HG03575 (cell line): ENCODE measurements around the gene CYB5D1.
"Not testable (repeated sequence)": the region's sequence is repeated elsewhere in the genome, so short reads cannot be mapped to it uniquely, and the experiment has no call there.

ENCODE experiments used
- ATAC-seq: cut with Tn5 transposase; IDR thresholded peaks from one replicate; pipeline ENCODE4 v1.9.1; 2021; ENCODE audit not compliant: unreplicated experiment, insufficient number of reproducible peaks, low FRiP score; ENCODE audit errors: extremely low read depth

CYB5D1 gene

GRCh38 chr17:7857713-7858521 lies at the start of gene CYB5D1:
CYB5D1 (plus strand) TSS chr17:7858003; CDS start chr17:7858135, 132 bp downstream.
- peak; percentile 19 for ATAC-seq

- no peak for ATAC-seq
Observed at GRCh38 chr17:7809086-7809790, 48.6 kb upstream of the CYB5D1 start.

- ATAC-seq, result not testable (repeated sequence)
Observed at GRCh38 chr17:7809791-7810343, 47.9 kb upstream of the CYB5D1 start.

GRCh38 chr17:7811251-7811650 lies 46.6 kb upstream of the CYB5D1 start:
- no peak for ATAC-seq

DNA sequence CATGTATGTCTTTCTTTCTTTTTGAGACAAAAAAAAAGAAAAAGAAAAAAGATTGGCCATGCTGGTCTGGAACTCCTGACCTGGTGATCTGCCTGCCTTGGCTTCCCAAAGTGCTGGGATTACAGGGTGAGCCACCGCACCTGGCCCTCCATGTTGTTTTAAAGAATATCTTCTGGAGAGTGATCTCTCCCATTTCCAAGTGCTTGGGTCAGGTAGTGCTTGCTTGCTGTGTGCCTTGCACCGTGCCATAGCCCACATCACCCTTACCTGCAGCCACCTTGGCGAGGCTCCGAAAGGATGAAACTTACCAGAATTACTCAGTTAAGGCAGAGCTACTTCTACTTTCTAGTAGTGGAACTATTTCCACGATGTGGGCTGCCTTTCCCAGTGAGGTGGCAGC lies 42.8 kb upstream of the CYB5D1 start:
- no peak for ATAC-seq

GRCh38 chr17:7816926-7817642 lies 40.7 kb upstream of the CYB5D1 start:
- ATAC-seq, result no peak

DNA sequence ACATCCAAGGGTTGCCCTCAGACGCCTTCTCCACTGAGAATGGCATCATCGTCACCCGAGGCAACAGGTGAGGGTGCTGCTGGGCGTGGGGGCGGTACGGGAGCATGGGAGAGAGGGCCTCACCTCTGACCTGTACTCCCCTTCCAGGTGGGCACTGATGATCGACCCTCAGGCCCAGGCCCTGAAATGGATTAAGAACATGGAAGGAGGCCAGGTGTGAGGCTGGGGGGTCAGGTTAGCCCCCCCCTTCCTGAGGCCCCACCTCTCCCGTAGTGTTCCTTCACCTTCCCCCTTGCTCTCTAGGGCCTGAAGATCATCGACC lies 40.2 kb upstream of the CYB5D1 start:
- ATAC-seq, result no peak

DNA sequence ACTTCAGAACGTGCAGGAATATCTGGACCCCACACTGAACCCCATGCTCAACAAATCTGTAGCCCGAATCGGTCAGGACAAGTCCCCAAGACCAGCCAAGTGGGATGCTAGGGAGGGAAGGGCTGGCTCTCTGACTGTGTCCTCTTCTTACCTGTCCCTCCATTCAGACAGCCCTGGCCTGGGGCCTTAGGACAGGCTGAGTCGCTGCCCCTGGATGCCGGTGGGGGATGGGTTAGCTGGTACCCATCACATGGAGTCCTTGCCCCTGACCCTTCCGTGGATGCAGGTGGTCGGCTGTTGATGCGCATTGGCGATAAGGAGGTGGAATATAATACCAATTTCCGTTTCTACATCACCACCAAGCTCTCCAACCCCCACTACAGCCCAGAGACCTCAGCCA lies 39.8 kb upstream of the CYB5D1 start:
- no peak for ATAC-seq

GRCh38 chr17:7818746-7819645 lies 38.8 kb upstream of the CYB5D1 start:
- ATAC-seq, result no peak

- no peak for ATAC-seq
Observed at GRCh38 chr17:7820231-7820630, 37.6 kb upstream of the CYB5D1 start.

DNA sequence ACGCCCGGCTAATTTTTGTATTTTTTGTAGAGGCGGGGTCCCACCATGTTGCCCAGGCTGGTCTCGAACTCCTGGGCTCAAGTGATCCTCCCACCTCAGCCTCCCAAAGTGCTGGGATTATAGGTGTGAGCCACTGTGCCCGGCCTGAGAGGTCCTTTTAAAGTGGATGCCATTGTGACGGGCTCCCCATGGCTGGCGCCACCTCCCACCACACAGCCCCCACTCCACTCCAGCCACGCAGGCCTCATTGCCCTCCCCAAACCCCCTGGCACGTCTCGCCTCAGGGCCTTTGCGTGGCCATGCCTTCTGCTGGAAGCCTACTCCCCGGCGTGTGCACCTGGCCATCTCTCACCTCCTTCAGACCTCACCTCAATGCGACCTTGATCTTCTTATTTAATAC lies 35.7 kb upstream of the CYB5D1 start:
- ATAC-seq, result no peak

GRCh38 chr17:7823581-7824001 lies 34.2 kb upstream of the CYB5D1 start:
- ATAC-seq, result no peak

- ATAC-seq, result no peak
Observed at GRCh38 chr17:7824021-7824924, 33.5 kb upstream of the CYB5D1 start.

GRCh38 chr17:7825206-7825990 lies 32.4 kb upstream of the CYB5D1 start:
- no peak for ATAC-seq

DNA sequence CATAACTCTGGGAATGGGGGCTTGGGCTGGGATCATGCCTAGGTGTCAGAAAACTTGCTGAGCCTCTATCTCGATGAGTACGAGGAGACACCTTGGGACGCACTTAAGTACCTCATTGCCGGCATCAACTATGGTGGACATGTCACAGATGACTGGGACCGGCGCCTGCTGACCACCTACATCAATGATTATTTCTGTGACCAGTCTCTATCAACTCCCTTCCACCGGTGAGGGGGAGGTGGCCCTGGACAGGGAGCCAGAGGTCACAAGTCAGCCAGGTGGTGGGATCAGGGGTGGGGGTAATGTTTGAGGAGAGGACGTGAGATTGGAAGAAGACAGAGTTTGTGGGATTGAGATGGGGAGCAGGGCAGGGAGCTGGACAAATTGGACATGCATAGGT lies 27.2 kb upstream of the CYB5D1 start:
- ATAC-seq, result no peak

DNA sequence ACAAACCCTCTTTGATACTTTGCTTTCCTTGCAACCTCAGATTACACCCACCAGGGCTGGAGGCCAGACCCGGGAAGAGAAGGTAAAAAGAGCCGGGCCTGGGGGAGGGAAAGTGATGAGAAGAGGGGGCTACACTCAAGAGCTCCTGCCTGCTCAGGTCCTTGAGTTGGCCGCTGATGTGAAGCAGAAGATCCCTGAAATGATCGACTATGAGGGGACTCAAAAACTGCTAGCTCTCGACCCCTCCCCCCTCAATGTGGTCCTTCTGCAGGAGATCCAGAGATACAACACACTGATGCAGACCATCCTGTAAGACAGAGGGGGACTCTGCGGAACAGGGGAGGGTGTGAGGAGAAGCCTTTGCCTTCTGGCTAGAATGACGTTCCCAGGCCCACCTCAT lies 26.6 kb upstream of the CYB5D1 start:
- no peak for ATAC-seq

- ATAC-seq, result no peak
Observed at GRCh38 chr17:7832431-7832830, 25.4 kb upstream of the CYB5D1 start.
